Stimulated activated CD8-positive, alpha-beta memory T cell treated with anti-CD3 and anti-CD28 coated beads, Interleukin-7, amount 100 ng/mL, for 4 hours (primary cell): ENCODE measurements around the gene RUBCN.

Experiments
- DNase-seq, 2 donors: peaks; one replicate each; pipeline ENCODE4 v3.0.0-alpha.2; 2020; ENCODE audit warnings: low read depth in 2 of 2

Gene RUBCN

GRCh38 chr3:197736491-197737318 lies at the start of gene RUBCN:
Gene RUBCN, minus strand, starts transcription at chr3:197736904. Its CDS starts 185 bp downstream, at chr3:197736719.
- peak; percentile 74 to 91 for DNase-seq

GRCh38 chr3:197784019-197784585 lies 47.4 kb upstream of the RUBCN start:
- DNase-seq: no peak

- no peak for DNase-seq
Observed at GRCh38 chr3:197782230-197782629, 45.5 kb upstream of the RUBCN start.

GRCh38 chr3:197775317-197775716 lies 38.6 kb upstream of the RUBCN start:
- no peak for DNase-seq

GRCh38 chr3:197761784-197762183 lies 25.1 kb upstream of the RUBCN start:
- no peak for DNase-seq

- DNase-seq: no peak
Observed at GRCh38 chr3:197758512-197758911, 21.8 kb upstream of the RUBCN start.

GRCh38 chr3:197756704-197757103 lies 20.0 kb upstream of the RUBCN start:
- no peak for DNase-seq

- DNase-seq: no peak
Observed at GRCh38 chr3:197753263-197753662, 16.6 kb upstream of the RUBCN start.

GRCh38 chr3:197752107-197752506 lies 15.4 kb upstream of the RUBCN start:
- no peak for DNase-seq

GRCh38 chr3:197750858-197751737 lies 14.4 kb upstream of the RUBCN start:
- peak in 1 of 2 donors; percentile 21 for DNase-seq

GRCh38 chr3:197750396-197750831 lies 13.7 kb upstream of the RUBCN start:
- DNase-seq: peak in 1 of 2 donors; percentile 37

GRCh38 chr3:197749601-197750395 lies 13.1 kb upstream of the RUBCN start, which contains the start of gene FYTTD1:
Gene FYTTD1, plus strand, starts transcription at chr3:197749883. Its CDS starts 89 bp downstream, at chr3:197749972.
- peak; percentile 67 to 89 for DNase-seq

- peak in 1 of 2 donors; percentile 42 for DNase-seq
Observed at GRCh38 chr3:197749315-197749600, 12.6 kb upstream of the RUBCN start.

GRCh38 chr3:197748597-197749314 lies 12.1 kb upstream of the RUBCN start:
- DNase-seq: no peak

- DNase-seq: no peak
Observed at GRCh38 chr3:197746801-197747237, 10.1 kb upstream of the RUBCN start.

GRCh38 chr3:197746209-197746608 lies 9.5 kb upstream of the RUBCN start:
- no peak for DNase-seq

- no peak for DNase-seq
Observed at GRCh38 chr3:197742787-197743186, 6.1 kb upstream of the RUBCN start.

- DNase-seq: no peak
Observed at GRCh38 chr3:197737749-197738462, 1.2 kb upstream of the RUBCN start.

- DNase-seq: no peak
Observed at GRCh38 chr3:197737319-197737649, 580 bp upstream of the RUBCN start.

GRCh38 chr3:197736010-197736490 lies 654 bp downstream of the RUBCN start:
- peak in 1 of 2 donors; percentile 20 for DNase-seq
